IMR-90 (cell line): ENCODE results near the gene VNN1. TPM values are rescaled to one million over a fixed set of nuclear protein-coding genes. Genes with fewer than 3 reads are reported as not detected.

Experiments
- ATAC-seq: fragments of 200-7000 bp; cut with Tn5 transposase; 2 replicates; pipeline ENCODE4 v1.9.1; 2020; ENCODE audit warnings: low read depth, mild to moderate bottlenecking, moderate library complexity
- BruUV-seq: library from RNA; stranded (reverse); fragments of 400-500 nt; replicated peaks from 2 replicates; lab custom pipeline; 2021; lab: Mats Ljungman, UMichigan
- CTCF ChIA-PET: fragments of 300-600 bp; formaldehyde crosslinking; extraction: SDS; loops from one replicate; lab custom pipeline; 2021; ENCODE audit warnings: antibody characterized with exemption; lab: Yijun Ruan, JAX
- POLR2A ChIA-PET: fragments of 300-600 bp; sonication (Branson Sonifier 250); formaldehyde crosslinking; loops from one replicate; lab custom pipeline; 2022; ENCODE audit warnings: antibody characterized with exemption; ENCODE audit not compliant: unreplicated experiment; lab: Charles Lee
- DNase-seq: peaks from one replicate; pipeline ENCODE4 v3.0.0; 2013
- H2AFZ ChIP-seq: replicated peaks from 2 replicates; pipeline ENCODE3; 2013; ENCODE audit warnings: low read length, mild to moderate bottlenecking; ENCODE audit not compliant: poor library complexity
- H2AK5ac ChIP-seq: 2 replicates; pipeline ENCODE4 v1.6.1; 2013; ENCODE audit warnings: low read depth, low read length, inconsistent platforms
- H2AK9ac ChIP-seq: replicated peaks from 2 replicates; pipeline ENCODE3; 2013; ENCODE audit warnings: mild to moderate bottlenecking, low read depth, low read length, moderate library complexity; ENCODE audit not compliant: poor library complexity
- H2BK120ac ChIP-seq: 2 replicates; pipeline ENCODE4 v1.6.1; 2013; ENCODE audit warnings: low read depth, low read length, inconsistent platforms
- H2BK15ac ChIP-seq: 3 replicates; pipeline ENCODE4 v1.6.1; 2013; ENCODE audit warnings: low read depth, low read length, inconsistent platforms
- H2BK20ac ChIP-seq: 2 replicates; pipeline ENCODE4 v1.6.1; 2013; ENCODE audit warnings: low read depth, mild to moderate bottlenecking, inconsistent platforms, low read length, moderate library complexity
- H2BK5ac ChIP-seq: 2 replicates; pipeline ENCODE4 v1.6.1; 2013; ENCODE audit warnings: mild to moderate bottlenecking, low read depth, low read length, inconsistent platforms; ENCODE audit not compliant: poor library complexity, severe bottlenecking
- H3K14ac ChIP-seq: replicated peaks from 2 replicates; pipeline ENCODE4 v1.6.1; 2013; ENCODE audit warnings: low read depth, low read length, inconsistent platforms
- H3K18ac ChIP-seq: 2 replicates; pipeline ENCODE4 v1.6.1; 2013; ENCODE audit warnings: low read depth, low read length, control low read depth
- H3K23ac ChIP-seq: 2 replicates; pipeline ENCODE4 v1.6.1; 2013; ENCODE audit warnings: low read depth, low read length, inconsistent platforms
- H3K27ac ChIP-seq: 2 replicates; pipeline ENCODE4 v1.5.1; 2013; ENCODE audit warnings: mild to moderate bottlenecking, control low read depth, low read length; ENCODE audit not compliant: insufficient read depth
- H3K27me3 ChIP-seq: 2 replicates; pipeline ENCODE4 v1.6.1; 2013; ENCODE audit warnings: low read length; ENCODE audit not compliant: control insufficient read depth, insufficient read depth
- H3K36me3 ChIP-seq: 2 replicates; pipeline ENCODE4 v1.6.1; 2013; ENCODE audit warnings: low read length, mixed read lengths; ENCODE audit not compliant: control insufficient read depth, insufficient read depth
- H3K4ac ChIP-seq: 2 replicates; pipeline ENCODE4 v1.6.1; 2013; ENCODE audit warnings: low read depth, low read length, inconsistent platforms
- H3K4me1 ChIP-seq: 2 replicates; pipeline ENCODE4 v1.6.1; 2013; ENCODE audit warnings: low read length, mixed read lengths; ENCODE audit not compliant: control insufficient read depth, insufficient read depth
- H3K4me2 ChIP-seq: 2 replicates; pipeline ENCODE4 v1.6.1; 2013; ENCODE audit warnings: low read depth, mild to moderate bottlenecking, control low read depth, low read length, moderate library complexity
- H3K4me3 ChIP-seq: 2 replicates; pipeline ENCODE4 v1.5.1; 2013; ENCODE audit warnings: low read depth, mild to moderate bottlenecking, control low read depth, low read length, moderate library complexity; ENCODE audit not compliant: insufficient read depth
- H3K56ac ChIP-seq: 2 replicates; pipeline ENCODE4 v1.6.1; 2013; ENCODE audit warnings: low read length, inconsistent platforms; ENCODE audit not compliant: insufficient read depth; ENCODE audit errors: extremely low read depth
- H3K79me1 ChIP-seq, 2 experiments: 2 replicates each; pipeline ENCODE4 v1.6.1; 2013; ENCODE audit warnings: low read length in 2 of 2, inconsistent platforms in 1 of 2, low read depth in 1 of 2
- H3K9ac ChIP-seq: 2 replicates; pipeline ENCODE4 v1.6.1; 2013; ENCODE audit warnings: low read depth, low read length, control low read depth
- H3K9me1 ChIP-seq: 2 replicates; pipeline ENCODE4 v1.6.1; 2013; ENCODE audit warnings: low read length, inconsistent platforms; ENCODE audit not compliant: insufficient read depth
- H3K9me3 ChIP-seq: 2 replicates; pipeline ENCODE4 v1.6.1; 2013; ENCODE audit warnings: low read length; ENCODE audit not compliant: control insufficient read depth, insufficient read depth
- H4K20me1 ChIP-seq: 2 replicates; pipeline ENCODE4 v1.6.1; 2013; ENCODE audit warnings: low read length, inconsistent platforms; ENCODE audit not compliant: insufficient read depth
- H4K5ac ChIP-seq: 2 replicates; pipeline ENCODE4 v1.6.1; 2013; ENCODE audit warnings: mild to moderate bottlenecking, low read depth, low read length, control low read depth
- H4K8ac ChIP-seq, 2 experiments: 2 replicates each; pipeline ENCODE4 v1.6.1; 2013; ENCODE audit warnings: low read depth in 2 of 2, low read length in 2 of 2, control low read depth in 1 of 2, inconsistent platforms in 1 of 2
- H4K91ac ChIP-seq: 2 replicates; pipeline ENCODE4 v1.6.1; 2013; ENCODE audit warnings: low read depth, low read length, inconsistent platforms; ENCODE audit not compliant: insufficient read depth
- NFE2L2 ChIP-seq: fragments of 150-350 bp; IDR thresholded peaks from 2 replicates; pipeline ENCODE4 v1.6.1; 2016; ENCODE audit warnings: low read depth, mild to moderate bottlenecking, low read length
- WGBS, 2 experiments: methylation state at CpG; one replicate each; pipeline versions ENCODE4 v1.1.5 to v1.1.7; 2013; ENCODE audit warnings: missing lambda C conversion rate in 2 of 2; ENCODE audit not compliant: insufficient read length in 1 of 2; ENCODE audit errors: extremely low coverage in 2 of 2; 5-methylcytosine and 5-hydroxymethylcytosine counted together
- dilution Hi-C: fragments of 300-500 bp; cut with HindIII; formaldehyde crosslinking; loops from one replicate; pipeline ENCODE4 v1.14.3; 2018; ENCODE audit warnings: low sequenced_read_pairs; ENCODE audit not compliant: unreplicated experiment
- in situ Hi-C: fragments of 300-500 bp; cut with MboI; formaldehyde crosslinking; loops from 3 replicates; pipeline ENCODE4 v1.14.3; 2019; ENCODE audit warnings: low sequenced_read_pairs, inconsistent platforms, mixed read lengths
- intact Hi-C: fragments of 100-400 bp; cut with micrococcal nuclease; formaldehyde crosslinking; loops from 2 replicates; pipeline ENCODE4 v1.10.0; 2022
- polyA plus RNA-seq, 3 experiments: library from polyadenylated mRNA; depleted of rRNA; stranded (reverse); fragments of >200 nt; gene quantifications; 2 replicates each; pipeline ENCODE4 v1.2.3, GENCODE V29; 2012; ENCODE audit warnings: low replicate concordance in 1 of 3
- total RNA-seq: library from RNA; depleted of rRNA; stranded (reverse); fragments of >200 nt; gene quantifications from 2 replicates; pipeline ENCODE4 v1.2.3, GENCODE V29; 2012
- TF ChIP-seq, protein P1 (sequence below): fragments of 150-350 bp; IDR thresholded peaks from 2 replicates; pipeline ENCODE4 v1.6.1; 2016; ENCODE audit warnings: low read depth, mild to moderate bottlenecking, low read length, moderate library complexity, borderline replicate concordance

The VNN1 gene
- total and polyA plus RNA-seq, 2 of the 4 experiments (the other 2 are of a cell fraction) = 0.07 TPM; not detected in 1

DNA sequence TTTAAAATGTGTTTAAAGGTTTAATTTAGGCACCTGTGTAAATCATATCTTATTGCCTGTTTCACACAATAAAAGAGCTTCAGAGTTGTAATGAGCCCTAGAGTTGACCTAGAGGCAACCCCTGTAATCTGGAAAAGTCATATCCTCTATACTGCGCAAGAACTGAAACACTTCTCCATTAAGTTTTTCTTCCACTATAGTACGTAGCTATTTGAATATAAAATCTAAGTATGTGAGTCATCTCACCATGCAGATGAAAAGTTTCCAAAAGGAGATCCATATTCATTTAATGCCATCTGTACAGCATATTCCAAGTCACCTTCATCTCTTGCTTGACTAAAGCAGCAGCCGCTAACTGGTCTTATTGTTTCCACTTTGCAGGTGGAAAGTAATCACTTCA lies 28.8 kb downstream of the VNN1 start:
- no peak overlapping the region for H2BK15ac ChIP-seq
- H4K8ac ChIP-seq = no peak overlapping the region
- no peak overlapping the region for H4K91ac ChIP-seq
- ATAC-seq (no peak), DNase-seq (no peak)
- no peak overlapping the region for H2AK9ac ChIP-seq
- H3K56ac ChIP-seq = no peak overlapping the region
- peaks cover 2% of the 10 kb centered on the region; the same call in 1 of the 2 replicates for H3K9me3 ChIP-seq
- H4K5ac ChIP-seq = no peak overlapping the region
- no peak overlapping the region for H3K4me3 ChIP-seq
- no peak overlapping the region for H3K4ac ChIP-seq
- ChIA-PET POLR2A (no interaction called here), CTCF (interaction anchor here (0.9 kb wide), 1 partner anchor 16 kb away, joined by 3 read pairs; no protein-coding TSS in a partner anchor)
- H3K79me1 ChIP-seq = no peaks in the 10 kb centered on the region
- no peak overlapping the region for H2BK5ac ChIP-seq
- no peak overlapping the region for H3K4me2 ChIP-seq
- no peaks in the 10 kb centered on the region for H4K20me1 ChIP-seq
- H3K9ac ChIP-seq = no peak overlapping the region
- intact Hi-C loops (no loop called here), in situ Hi-C loops (no loop called here), dilution Hi-C loops (no loop called here)
- no CpG with 5 or more reads among the region's 3 CpGs for WGBS, 2 experiments
- no peak overlapping the region for H2BK120ac ChIP-seq
- peaks cover 2% of the 10 kb centered on the region for H3K4me1 ChIP-seq
- H3K23ac ChIP-seq = no peak overlapping the region
- no peak overlapping the region for H3K18ac ChIP-seq
- no peak overlapping the region for H2AFZ ChIP-seq
- no peak overlapping the region for H3K14ac ChIP-seq
- no peak overlapping the region for H2AK5ac ChIP-seq
- TF ChIP-seq NFE2L2 = no peak
- TF ChIP-seq, protein P1, sequence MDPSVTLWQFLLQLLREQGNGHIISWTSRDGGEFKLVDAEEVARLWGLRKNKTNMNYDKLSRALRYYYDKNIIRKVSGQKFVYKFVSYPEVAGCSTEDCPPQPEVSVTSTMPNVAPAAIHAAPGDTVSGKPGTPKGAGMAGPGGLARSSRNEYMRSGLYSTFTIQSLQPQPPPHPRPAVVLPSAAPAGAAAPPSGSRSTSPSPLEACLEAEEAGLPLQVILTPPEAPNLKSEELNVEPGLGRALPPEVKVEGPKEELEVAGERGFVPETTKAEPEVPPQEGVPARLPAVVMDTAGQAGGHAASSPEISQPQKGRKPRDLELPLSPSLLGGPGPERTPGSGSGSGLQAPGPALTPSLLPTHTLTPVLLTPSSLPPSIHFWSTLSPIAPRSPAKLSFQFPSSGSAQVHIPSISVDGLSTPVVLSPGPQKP = no peak
- peaks cover under 1% of the 10 kb centered on the region; the same call in 1 of the 2 replicates for H3K27me3 ChIP-seq
- H3K9me1 ChIP-seq = no peaks in the 10 kb centered on the region
- no TSS peak for BruUV-seq
- no peak overlapping the region for H3K27ac ChIP-seq
- H3K36me3 ChIP-seq = no peaks in the 10 kb centered on the region
- H2BK20ac ChIP-seq = no peak overlapping the region
